HepG2 (cell line): ENCODE data around the gene GPR155. TPM values are rescaled to one million over a fixed set of nuclear protein-coding genes. Genes with fewer than 3 reads are reported as not detected.

Source experiments
- BCL3 ChIP-seq: sonication (generic); formaldehyde crosslinking; IDR thresholded peaks from 2 replicates; pipeline ENCODE4 v1.5.1; 2020; ENCODE audit warnings: mild to moderate bottlenecking, missing genetic modification reagents, moderate library complexity
- KAT7 ChIP-seq: IDR thresholded peaks from 2 replicates; pipeline ENCODE4 v1.6.1; 2018; ENCODE audit warnings: borderline replicate concordance, missing compliant biosample characterization
- KDM2A ChIP-seq: sonication (generic); formaldehyde crosslinking; IDR thresholded peaks from 2 replicates; pipeline ENCODE4 v1.4.0; 2020; ENCODE audit warnings: low read depth, missing genetic modification reagents, borderline replicate concordance
- MAZ ChIP-seq, 2 experiments: sonication (generic) in 1 of 2; formaldehyde crosslinking in 1 of 2; IDR thresholded peaks; 2 replicates each; pipeline versions ENCODE4 v1.5.0 to v1.6.1; 2012 to 2020; ENCODE audit warnings: low read depth in 2 of 2, mild to moderate bottlenecking in 2 of 2, borderline replicate concordance in 1 of 2, improper control_type of control experiment in 1 of 2, low read length in 1 of 2, missing genetic modification reagents in 1 of 2, moderate library complexity in 1 of 2
- MNT ChIP-seq: fragments of 450-650 bp; IDR thresholded peaks from 2 replicates; pipeline ENCODE4 v1.6.1; 2016
- SP140L ChIP-seq: sonication (generic); formaldehyde crosslinking; IDR thresholded peaks from 2 replicates; pipeline ENCODE4 v1.4.0; 2020; ENCODE audit warnings: missing genetic modification reagents, borderline replicate concordance
- TBX2 ChIP-seq: sonication (generic); formaldehyde crosslinking; IDR thresholded peaks from 2 replicates; pipeline ENCODE4 v1.5.0; 2020; ENCODE audit warnings: missing genetic modification reagents, mild to moderate bottlenecking, borderline replicate concordance
- TFE3 ChIP-seq: IDR thresholded peaks from 2 replicates; pipeline ENCODE4 v1.6.1; 2016
- ZNF484 ChIP-seq: sonication (generic); formaldehyde crosslinking; IDR thresholded peaks from 2 replicates; pipeline ENCODE4 v1.5.1; 2020; ENCODE audit warnings: mild to moderate bottlenecking, low read depth, missing genetic modification reagents, borderline replicate concordance
- ZNF607 ChIP-seq: sonication (generic); formaldehyde crosslinking; IDR thresholded peaks from 2 replicates; pipeline ENCODE4 v1.5.1; 2020; ENCODE audit warnings: missing genetic modification reagents, mild to moderate bottlenecking, borderline replicate concordance
- ZNF7 ChIP-seq: IDR thresholded peaks from 2 replicates; pipeline ENCODE4 v1.6.1; 2016; ENCODE audit warnings: missing biosample characterization, missing genetic modification reagents
- ZSCAN21 ChIP-seq: sonication (generic); formaldehyde crosslinking; IDR thresholded peaks from 2 replicates; pipeline ENCODE4 v1.8.0; 2022; ENCODE audit warnings: mild to moderate bottlenecking, missing genetic modification reagents, moderate library complexity, borderline replicate concordance
- polyA plus RNA-seq, 8 experiments: library from polyadenylated mRNA; depleted of rRNA in 3 of 8; stranded (reverse) in 7 of 8; unstranded in 1 of 8; fragments of >200 nt; fragmentation: Illumina TruSeq in 4 of 8; extraction: Trizol in 4 of 8; gene quantifications; 2 replicates each; pipeline versions ENCODE4 v1.2.1 to v1.2.3, GENCODE V29; 2011 to 2016; ENCODE audit warnings: low read depth in 4 of 8, missing spikeins in 1 of 8, mixed read lengths in 1 of 8; ENCODE audit not compliant: insufficient read depth in 1 of 8
- total RNA-seq, 5 experiments: library from RNA; depleted of rRNA; stranded (reverse); fragments of >200 nt; fragmentation: Illumina TruSeq; extraction: Trizol; gene quantifications; 2 replicates each; pipeline ENCODE4 v1.2.3, GENCODE V29; 2016; ENCODE audit warnings: low read depth in 1 of 5
- TF ChIP-seq, protein P1 (sequence below): sonication (generic); formaldehyde crosslinking; IDR thresholded peaks from 2 replicates; pipeline ENCODE4 v1.4.0; 2020; ENCODE audit warnings: mild to moderate bottlenecking, missing genetic modification reagents
- TF ChIP-seq, protein P2 (sequence below): sonication (generic); formaldehyde crosslinking; conservative IDR thresholded peaks from 2 replicates; pipeline ENCODE4 v1.5.0; 2020; ENCODE audit warnings: missing genetic modification reagents
- TF ChIP-seq, protein P3 (sequence below): sonication (generic); formaldehyde crosslinking; IDR thresholded peaks from 2 replicates; pipeline ENCODE4 v1.4.0; 2020; ENCODE audit warnings: missing genetic modification reagents

The GPR155 gene
- total and polyA plus RNA-seq, 2 of the 13 experiments (the other 11 are each of a cell fraction or from before 2014, with no cell fraction given): 0.15 to 0.49 TPM

DNA sequence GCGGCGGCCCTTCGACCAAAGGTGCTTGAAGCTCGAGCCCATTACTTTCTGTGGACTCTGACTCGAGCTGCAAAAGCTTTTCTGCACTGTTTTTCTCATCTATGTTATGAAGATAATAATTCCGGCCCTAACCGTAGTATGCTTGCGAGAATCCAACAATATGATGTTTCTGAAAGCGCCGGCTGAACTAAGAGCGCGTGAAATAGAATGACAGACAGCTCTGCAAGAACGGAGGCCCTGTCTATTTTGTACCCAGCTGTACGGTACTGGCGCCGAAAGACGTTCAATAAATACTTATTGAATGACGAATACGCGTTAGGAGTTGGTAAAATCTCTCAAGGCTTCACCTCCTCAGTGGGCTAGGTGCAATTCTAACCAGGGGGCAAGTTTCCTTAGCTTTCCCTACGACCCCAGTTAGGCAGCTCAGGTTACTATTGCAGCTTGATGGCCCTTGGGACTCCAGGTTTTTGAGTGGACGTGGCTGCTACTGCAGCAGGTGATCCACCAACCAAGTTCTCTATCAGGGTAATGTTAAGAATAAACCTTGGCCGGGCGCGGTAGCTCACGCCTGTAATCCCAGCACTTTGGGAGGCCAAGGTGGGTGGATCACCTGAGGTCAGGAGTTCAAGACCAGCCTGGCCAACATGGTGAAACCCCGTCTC is 90.7 kb downstream of the GPR155 start (continued):
- TF ChIP-seq KDM2A (no peak), KAT7 (CRISPR knock-in tag) (no peak), TFE3 (CRISPR knock-in tag) (no peak), ZNF7 (CRISPR knock-in tag) (no peak), MNT (no peak), BCL3 (CRISPR knock-in tag) (no peak), ZNF484 (CRISPR knock-in tag) (no peak), ZSCAN21 (CRISPR knock-in tag) (0 out of 2 replicates have a peak, but pooled peaks have one; percentile 9), MAZ (IDR thresholded peaks at IDR 0.05; ENCODE audit: borderline replicate concordance, low read depth, low read length) (no peak), MAZ (CRISPR knock-in tag; IDR thresholded peaks at IDR 0.05; ENCODE audit: low read depth) (no peak), TBX2 (CRISPR knock-in tag) (peak; percentile 36; the same call in 1 of the 2 replicates), SP140L (CRISPR knock-in tag) (no peak), ZNF607 (CRISPR knock-in tag) (no peak)
- TF ChIP-seq, protein P1, sequence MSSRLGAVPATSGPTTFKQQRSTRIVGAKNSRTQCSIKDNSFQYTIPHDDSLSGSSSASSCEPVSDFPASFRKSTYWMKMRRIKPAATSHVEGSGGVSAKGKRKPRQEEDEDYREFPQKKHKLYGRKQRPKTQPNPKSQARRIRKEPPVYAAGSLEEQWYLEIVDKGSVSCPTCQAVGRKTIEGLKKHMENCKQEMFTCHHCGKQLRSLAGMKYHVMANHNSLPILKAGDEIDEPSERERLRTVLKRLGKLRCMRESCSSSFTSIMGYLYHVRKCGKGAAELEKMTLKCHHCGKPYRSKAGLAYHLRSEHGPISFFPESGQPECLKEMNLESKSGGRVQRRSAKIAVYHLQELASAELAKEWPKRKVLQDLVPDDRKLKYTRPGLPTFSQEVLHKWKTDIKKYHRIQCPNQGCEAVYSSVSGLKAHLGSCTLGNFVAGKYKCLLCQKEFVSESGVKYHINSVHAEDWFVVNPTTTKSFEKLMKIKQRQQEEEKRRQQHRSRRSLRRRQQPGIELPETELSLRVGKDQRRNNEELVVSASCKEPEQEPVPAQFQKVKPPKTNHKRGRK (CRISPR knock-in tag): 0 out of 2 replicates have a peak, but pooled peaks have one; percentile 35
- TF ChIP-seq, protein P2, sequence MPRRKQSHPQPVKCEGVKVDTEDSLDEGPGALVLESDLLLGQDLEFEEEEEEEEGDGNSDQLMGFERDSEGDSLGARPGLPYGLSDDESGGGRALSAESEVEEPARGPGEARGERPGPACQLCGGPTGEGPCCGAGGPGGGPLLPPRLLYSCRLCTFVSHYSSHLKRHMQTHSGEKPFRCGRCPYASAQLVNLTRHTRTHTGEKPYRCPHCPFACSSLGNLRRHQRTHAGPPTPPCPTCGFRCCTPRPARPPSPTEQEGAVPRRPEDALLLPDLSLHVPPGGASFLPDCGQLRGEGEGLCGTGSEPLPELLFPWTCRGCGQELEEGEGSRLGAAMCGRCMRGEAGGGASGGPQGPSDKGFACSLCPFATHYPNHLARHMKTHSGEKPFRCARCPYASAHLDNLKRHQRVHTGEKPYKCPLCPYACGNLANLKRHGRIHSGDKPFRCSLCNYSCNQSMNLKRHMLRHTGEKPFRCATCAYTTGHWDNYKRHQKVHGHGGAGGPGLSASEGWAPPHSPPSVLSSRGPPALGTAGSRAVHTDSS (CRISPR knock-in tag): no peak
- TF ChIP-seq, protein P3, sequence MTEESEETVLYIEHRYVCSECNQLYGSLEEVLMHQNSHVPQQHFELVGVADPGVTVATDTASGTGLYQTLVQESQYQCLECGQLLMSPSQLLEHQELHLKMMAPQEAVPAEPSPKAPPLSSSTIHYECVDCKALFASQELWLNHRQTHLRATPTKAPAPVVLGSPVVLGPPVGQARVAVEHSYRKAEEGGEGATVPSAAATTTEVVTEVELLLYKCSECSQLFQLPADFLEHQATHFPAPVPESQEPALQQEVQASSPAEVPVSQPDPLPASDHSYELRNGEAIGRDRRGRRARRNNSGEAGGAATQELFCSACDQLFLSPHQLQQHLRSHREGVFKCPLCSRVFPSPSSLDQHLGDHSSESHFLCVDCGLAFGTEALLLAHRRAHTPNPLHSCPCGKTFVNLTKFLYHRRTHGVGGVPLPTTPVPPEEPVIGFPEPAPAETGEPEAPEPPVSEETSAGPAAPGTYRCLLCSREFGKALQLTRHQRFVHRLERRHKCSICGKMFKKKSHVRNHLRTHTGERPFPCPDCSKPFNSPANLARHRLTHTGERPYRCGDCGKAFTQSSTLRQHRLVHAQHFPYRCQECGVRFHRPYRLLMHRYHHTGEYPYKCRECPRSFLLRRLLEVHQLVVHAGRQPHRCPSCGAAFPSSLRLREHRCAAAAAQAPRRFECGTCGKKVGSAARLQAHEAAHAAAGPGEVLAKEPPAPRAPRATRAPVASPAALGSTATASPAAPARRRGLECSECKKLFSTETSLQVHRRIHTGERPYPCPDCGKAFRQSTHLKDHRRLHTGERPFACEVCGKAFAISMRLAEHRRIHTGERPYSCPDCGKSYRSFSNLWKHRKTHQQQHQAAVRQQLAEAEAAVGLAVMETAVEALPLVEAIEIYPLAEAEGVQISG (CRISPR knock-in tag): no peak
